CD14-positive monocyte (primary cell): ENCODE data around the gene PRELP. TPM values are rescaled to one million over a fixed set of nuclear protein-coding genes. Genes with fewer than 3 reads are reported as not detected.

Experiments
- DNase-seq, 3 donors: peaks; one replicate each; pipeline ENCODE4 v3.0.0-alpha.2; 2011 to 2022
- H2AFZ ChIP-seq: 2 replicates; pipeline ENCODE4 v1.6.0; 2012; ENCODE audit warnings: mild to moderate bottlenecking, low read depth, low read length, inconsistent platforms; ENCODE audit not compliant: insufficient read depth, poor library complexity, severe bottlenecking
- H3K27ac ChIP-seq, 2 donors: 1 replicate in 1 of 2; 2 replicates in 1 of 2; pipeline ENCODE4 v1.5.1; 2012 to 2013; ENCODE audit warnings: low read length in 2 of 2, control low read depth in 1 of 2, inconsistent platforms in 1 of 2, low read depth in 1 of 2, mild to moderate bottlenecking in 1 of 2
- H3K27me3 ChIP-seq, 2 donors: one replicate each; pipeline versions ENCODE4 v1.6.0 to v1.6.1; 2011 to 2013; ENCODE audit warnings: low read length in 2 of 2; ENCODE audit not compliant: control insufficient read depth in 2 of 2, insufficient read depth in 2 of 2
- H3K36me3 ChIP-seq, 2 donors: replicated peaks in 1 of 2; 1 replicate in 1 of 2; 2 replicates in 1 of 2; pipeline versions ENCODE4 v1.5.1 to v1.6.1; 2012 to 2013; ENCODE audit warnings: low read length in 2 of 2, control low read depth in 1 of 2, inconsistent platforms in 1 of 2, mild to moderate bottlenecking in 1 of 2; ENCODE audit not compliant: insufficient read depth in 2 of 2, control insufficient read depth in 1 of 2
- H3K4me1 ChIP-seq, 2 donors: 1 replicate in 1 of 2; 2 replicates in 1 of 2; pipeline versions ENCODE4 v1.5.1 to v1.6.1; 2012 to 2013; ENCODE audit warnings: low read length in 2 of 2, control low read depth in 1 of 2, inconsistent platforms in 1 of 2, mild to moderate bottlenecking in 1 of 2, moderate library complexity in 1 of 2; ENCODE audit not compliant: insufficient read depth in 2 of 2, control insufficient read depth in 1 of 2
- H3K4me2 ChIP-seq: replicated peaks from 2 replicates; pipeline ENCODE3; 2012; ENCODE audit warnings: low read length, moderate library complexity, mild to moderate bottlenecking; ENCODE audit not compliant: poor library complexity, severe bottlenecking; ENCODE audit errors: extremely low read depth
- H3K4me3 ChIP-seq, 3 experiments: fragments of 200-600 bp in 1 of 3; sonication (generic) in 1 of 3; replicated peaks in 1 of 3; 1 replicate in 2 of 3; 2 replicates in 1 of 3; pipeline ENCODE4 v1.5.1; 2011 to 2013; ENCODE audit warnings: low read length in 3 of 3, mild to moderate bottlenecking in 3 of 3, control low read depth in 2 of 3, low read depth in 2 of 3, inconsistent platforms in 1 of 3, moderate library complexity in 1 of 3
- H3K79me2 ChIP-seq: 2 replicates; pipeline ENCODE4 v1.6.0; 2012; ENCODE audit warnings: mild to moderate bottlenecking, control low read depth, inconsistent platforms, low read length, moderate library complexity; ENCODE audit not compliant: insufficient read depth
- H3K9ac ChIP-seq: 2 replicates; pipeline ENCODE4 v1.6.0; 2017; ENCODE audit warnings: low read length, mild to moderate bottlenecking; ENCODE audit not compliant: insufficient read depth, poor library complexity, severe bottlenecking
- H3K9me3 ChIP-seq, 2 donors: replicated peaks in 1 of 2; 1 replicate in 1 of 2; 2 replicates in 1 of 2; pipeline versions ENCODE4 v1.5.1 to v1.6.1; 2012 to 2013; ENCODE audit warnings: low read length in 2 of 2, control low read depth in 1 of 2; ENCODE audit not compliant: control insufficient read depth in 1 of 2, insufficient read depth in 1 of 2
- H4K20me1 ChIP-seq: 2 replicates; pipeline ENCODE4 v1.6.0; 2012; ENCODE audit warnings: mild to moderate bottlenecking, low read length, control low read depth, moderate library complexity; ENCODE audit not compliant: insufficient read depth
- H3K27ac Mint-ChIP-seq, 7 donors: one replicate each; pipeline ENCODE4 v1.8.0; 2020; ENCODE audit warnings: mild to moderate bottlenecking in 7 of 7, mixed read lengths in 7 of 7, moderate library complexity in 6 of 7, inconsistent platforms in 2 of 7
- H3K27me3 Mint-ChIP-seq, 3 donors: one replicate each; pipeline ENCODE4 v1.8.0; 2021 to 2022; ENCODE audit warnings: low read depth in 3 of 3, mild to moderate bottlenecking in 3 of 3, mixed read lengths in 3 of 3, moderate library complexity in 3 of 3, inconsistent platforms in 1 of 3
- H3K36me3 Mint-ChIP-seq, 2 donors: one replicate each; pipeline ENCODE4 v1.8.0; 2020; ENCODE audit warnings: mixed read lengths in 2 of 2, inconsistent platforms in 1 of 2, mild to moderate bottlenecking in 1 of 2
- H3K4me1 Mint-ChIP-seq: one replicate; pipeline ENCODE4 v1.8.0; 2020; ENCODE audit warnings: mild to moderate bottlenecking, mixed read lengths
- H3K4me3 Mint-ChIP-seq, 2 donors: one replicate each; pipeline ENCODE4 v1.8.0; 2020; ENCODE audit warnings: mild to moderate bottlenecking in 2 of 2, mixed read lengths in 2 of 2, moderate library complexity in 1 of 2
- H3K9me3 Mint-ChIP-seq, 7 donors: one replicate each; pipeline ENCODE4 v1.8.0; 2020 to 2022; ENCODE audit warnings: mixed read lengths in 7 of 7, mild to moderate bottlenecking in 6 of 7, moderate library complexity in 6 of 7, inconsistent platforms in 2 of 7
- CTCF ChIP-seq: fragments of 200-600 bp; IDR thresholded peaks from one replicate; pipeline ENCODE4 v1.8.0; 2022; ENCODE audit warnings: antibody characterized with exemption, mild to moderate bottlenecking
- WGBS: methylation state at CpG from one replicate; pipeline ENCODE4 v1.1.5; 2013; ENCODE audit warnings: missing lambda C conversion rate; ENCODE audit not compliant: insufficient coverage; 5-methylcytosine and 5-hydroxymethylcytosine counted together
- intact Hi-C, 2 donors: fragments of 100-400 bp; cut with micrococcal nuclease; formaldehyde crosslinking; loops; one replicate each; pipeline versions ENCODE4 v1.15.0 to v1.15.1; 2023
- polyA plus RNA-seq, 3 donors: library from polyadenylated mRNA; depleted of rRNA in 1 of 3; unstranded in 2 of 3; stranded (reverse) in 1 of 3; fragments of 300-500 nt in 2 of 3; fragments of >200 nt in 1 of 3; fragmentation: Illumina TruSeq in 2 of 3; gene quantifications; 1 replicate in 2 of 3; 2 replicates in 1 of 3; pipeline ENCODE4 v1.2.3, GENCODE V29; 2012 to 2021

Gene PRELP
- polyA plus RNA-seq, 3 donors, result not detected

DNA sequence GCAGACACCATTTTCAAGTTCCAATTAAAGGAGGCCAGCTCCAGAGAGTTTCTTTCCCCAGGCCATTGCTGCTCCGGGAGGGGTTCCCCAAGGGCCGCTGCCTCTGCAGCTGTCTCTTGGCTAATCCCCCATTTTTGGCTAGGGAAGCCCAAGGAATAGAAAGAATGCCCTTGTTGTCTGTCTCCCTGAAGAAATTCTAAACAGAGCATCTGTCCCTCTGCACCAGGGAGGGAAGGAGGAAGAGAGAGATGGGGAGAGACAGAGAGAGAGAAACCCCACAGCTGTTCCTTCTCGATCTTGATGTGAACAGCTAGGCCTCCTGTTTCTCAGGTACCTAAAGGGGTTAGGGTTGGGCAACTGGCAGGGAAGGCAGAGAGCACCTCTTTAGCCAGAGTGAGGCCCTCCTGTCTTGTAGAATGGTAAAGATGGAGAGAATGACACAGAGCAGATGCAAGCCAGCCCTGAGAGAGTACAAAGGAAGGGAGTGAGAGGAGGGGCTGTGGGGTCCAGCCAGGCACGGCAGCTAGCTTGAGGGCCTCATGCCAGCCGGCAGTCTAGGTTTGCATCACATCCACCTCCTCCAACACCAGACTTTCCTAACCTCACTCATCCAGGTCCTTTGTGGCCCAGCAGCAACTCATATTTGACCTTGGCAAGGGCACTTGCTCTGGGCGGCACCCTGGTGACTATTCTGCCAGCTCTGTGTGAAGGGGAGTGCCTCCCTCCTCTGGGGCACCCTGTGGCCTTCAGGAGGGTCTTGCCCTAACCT, 31.4 kb downstream of the PRELP start:
- H3K36me3 ChIP-seq, result no peaks in the 10 kb centered on the region
- intact Hi-C loops, result loop anchor here in 1 of 2 donors (10.0 kb wide), 1 partner anchor 268 kb away; no protein-coding TSS in a partner anchor
- H3K9ac ChIP-seq, result no peak overlapping the region
- no peaks in the 10 kb centered on the region for H3K36me3 Mint-ChIP-seq
- peaks cover 3% of the 10 kb centered on the region in 2 donors for H3K4me1 ChIP-seq
- no peak overlapping the region for H3K4me3 ChIP-seq
- no peaks in the 10 kb centered on the region for H4K20me1 ChIP-seq
- no peaks in the 10 kb centered on the region for H3K27me3 ChIP-seq
- H3K4me3 Mint-ChIP-seq, result no peak overlapping the region
- peak overlapping the region in 4 of 7 donors; percentile 6 to 69 (median 40) for H3K27ac Mint-ChIP-seq
- no peaks in the 10 kb centered on the region for H3K9me3 ChIP-seq
- no peak for TF ChIP-seq CTCF
- no peaks in the 10 kb centered on the region for H3K9me3 Mint-ChIP-seq
- DNase-seq, result no peak
- H3K79me2 ChIP-seq, result no peaks in the 10 kb centered on the region
- H3K4me2 ChIP-seq, result no peak overlapping the region
- 83% methylated on average over 3 of the region's 6 CpGs for WGBS
- no peak overlapping the region for H2AFZ ChIP-seq
- H3K4me1 Mint-ChIP-seq, result peaks cover 7% of the 10 kb centered on the region
- H3K27ac ChIP-seq, result no peak overlapping the region
- H3K27me3 Mint-ChIP-seq, result peaks cover 8 to 19% (median 10%) of the 10 kb centered on the region in 3 donors

DNA sequence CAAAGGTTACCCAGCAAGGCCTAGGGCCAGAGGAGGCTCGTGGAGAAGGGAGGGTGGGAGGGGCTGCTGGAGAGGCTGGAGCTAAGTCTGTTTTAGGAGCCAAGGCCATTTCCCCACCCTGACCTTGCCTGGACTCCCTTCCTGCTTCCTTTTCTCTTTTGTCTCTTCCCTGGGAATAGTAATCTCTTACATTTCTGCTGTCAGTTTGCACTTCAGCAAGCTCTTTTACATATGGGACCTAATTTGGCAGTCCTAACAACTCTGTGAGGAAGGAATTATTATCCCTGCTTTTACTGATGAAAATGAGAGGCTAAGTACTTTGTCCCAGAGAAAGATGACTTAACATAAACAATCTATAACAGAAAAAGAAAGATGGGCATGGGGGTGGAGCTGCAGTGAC, 32.2 kb downstream of the PRELP start:
- no peak for DNase-seq
- peaks cover 8 to 13% (median 12%) of the 10 kb centered on the region in 3 donors for H3K27me3 Mint-ChIP-seq

More for the DNA sequence above, 32.2 kb downstream of the PRELP start:
- Histone ChIP-seq H3K4me2 (no peak overlapping the region), H3K27me3 (no peaks in the 10 kb centered on the region), H3K36me3 (no peaks in the 10 kb centered on the region), H3K9ac (no peak overlapping the region), H3K27ac (no peak overlapping the region), H3K4me1 (peaks cover 10% of the 10 kb centered on the region in 2 donors), H2AFZ (no peak overlapping the region), H3K9me3 (no peaks in the 10 kb centered on the region), H3K4me3 (no peak overlapping the region), H3K79me2 (no peaks in the 10 kb centered on the region), H4K20me1 (no peaks in the 10 kb centered on the region)
- intact Hi-C loops, result loop anchor here in 1 of 2 donors (10.0 kb wide), 1 partner anchor 267 kb away; no protein-coding TSS in a partner anchor
- no peaks in the 10 kb centered on the region for H3K9me3 Mint-ChIP-seq
- peak overlapping the region in 2 of 7 donors; percentile 16 to 27 for H3K27ac Mint-ChIP-seq
- H3K4me3 Mint-ChIP-seq, result no peak overlapping the region
- TF ChIP-seq CTCF, result no peak
- H3K36me3 Mint-ChIP-seq, result no peaks in the 10 kb centered on the region
- peaks cover 14% of the 10 kb centered on the region for H3K4me1 Mint-ChIP-seq
- no CpG with 5 or more reads among the region's 1 CpG for WGBS
